ENCODE data around the gene AKAP8L. TPM values are rescaled to one million over a fixed set of nuclear protein-coding genes. Genes with fewer than 3 reads are reported as not detected.

Gene AKAP8L
- total and polyA plus RNA-seq, 10 of the 15 experiments (the other 5 are each of a cell fraction or from before 2014, with no cell fraction given), result 0.66 to 64.3 (median 40.0) TPM

GRCh38 chr19:15379083-15379998 lies 39.4 kb downstream of the AKAP8L start, which contains the start of gene AKAP8 (continued):
- TF ChIP-seq, protein P1, sequence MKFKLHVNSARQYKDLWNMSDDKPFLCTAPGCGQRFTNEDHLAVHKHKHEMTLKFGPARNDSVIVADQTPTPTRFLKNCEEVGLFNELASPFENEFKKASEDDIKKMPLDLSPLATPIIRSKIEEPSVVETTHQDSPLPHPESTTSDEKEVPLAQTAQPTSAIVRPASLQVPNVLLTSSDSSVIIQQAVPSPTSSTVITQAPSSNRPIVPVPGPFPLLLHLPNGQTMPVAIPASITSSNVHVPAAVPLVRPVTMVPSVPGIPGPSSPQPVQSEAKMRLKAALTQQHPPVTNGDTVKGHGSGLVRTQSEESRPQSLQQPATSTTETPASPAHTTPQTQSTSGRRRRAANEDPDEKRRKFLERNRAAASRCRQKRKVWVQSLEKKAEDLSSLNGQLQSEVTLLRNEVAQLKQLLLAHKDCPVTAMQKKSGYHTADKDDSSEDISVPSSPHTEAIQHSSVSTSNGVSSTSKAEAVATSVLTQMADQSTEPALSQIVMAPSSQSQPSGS (IDR thresholded peaks at IDR 0.05; ENCODE audit: low read length), result no peak
- TF ChIP-seq, protein P2, sequence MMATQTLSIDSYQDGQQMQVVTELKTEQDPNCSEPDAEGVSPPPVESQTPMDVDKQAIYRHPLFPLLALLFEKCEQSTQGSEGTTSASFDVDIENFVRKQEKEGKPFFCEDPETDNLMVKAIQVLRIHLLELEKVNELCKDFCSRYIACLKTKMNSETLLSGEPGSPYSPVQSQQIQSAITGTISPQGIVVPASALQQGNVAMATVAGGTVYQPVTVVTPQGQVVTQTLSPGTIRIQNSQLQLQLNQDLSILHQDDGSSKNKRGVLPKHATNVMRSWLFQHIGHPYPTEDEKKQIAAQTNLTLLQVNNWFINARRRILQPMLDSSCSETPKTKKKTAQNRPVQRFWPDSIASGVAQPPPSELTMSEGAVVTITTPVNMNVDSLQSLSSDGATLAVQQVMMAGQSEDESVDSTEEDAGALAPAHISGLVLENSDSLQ (IDR thresholded peaks at IDR 0.05), result peak; percentile 98
- TF ChIP-seq POLR2A (IDR thresholded peaks at IDR 0.05; ENCODE audit: low read depth, low read length) (peak; percentile 90), MYB (IDR thresholded peaks at IDR 0.05; ENCODE audit: borderline replicate concordance, low read depth, low read length) (no peak), STAT3 (IDR thresholded peaks at IDR 0.05; ENCODE audit: low read depth, low read length) (no peak), WRNIP1 (IDR thresholded peaks at IDR 0.05; ENCODE audit: borderline replicate concordance, low read depth, low read length) (no peak), EGR1 (IDR thresholded peaks at IDR 0.05; ENCODE audit: borderline replicate concordance in 1 of 2, low read depth in 2 of 2, low read length in 2 of 2) (peak in 1 of 2 experiments; percentile 46; a peak in 1 of 3 replicates), PAX8 (IDR thresholded peaks at IDR 0.05) (no peak), MTA3 (IDR thresholded peaks at IDR 0.05; ENCODE audit: borderline replicate concordance, low read length) (peak; percentile 77; the same call in 1 of the 2 replicates), NFYB (IDR thresholded peaks at IDR 0.05; ENCODE audit: insufficient read depth, low read depth, low read length) (peak; percentile 99), CHD2 (IDR thresholded peaks at IDR 0.05; ENCODE audit: borderline replicate concordance, low read depth, low read length) (peak; percentile 87), HDAC2 (IDR thresholded peaks at IDR 0.05) (no peak), GABPA (IDR thresholded peaks at IDR 0.05; ENCODE audit: low read depth) (peak; percentile 69), TCF7 (IDR thresholded peaks at IDR 0.05; ENCODE audit: borderline replicate concordance) (no peak), CBX3 (IDR thresholded peaks at IDR 0.05; ENCODE audit: borderline replicate concordance, low read depth) (no peak), MEF2A (IDR thresholded peaks at IDR 0.05; ENCODE audit: insufficient read depth, low read depth, low read length) (0 out of 2 replicates have a peak, but pooled peaks have one; percentile 8), POU2F2 (IDR thresholded peaks at IDR 0.05; ENCODE audit: borderline replicate concordance, low read depth, low read length) (peak; percentile 84; the same call in 2 of the 3 replicates), DPF2 (IDR thresholded peaks at IDR 0.05) (peak; percentile 99), SREBF1 (IDR thresholded peaks at IDR 0.05; ENCODE audit: low read length) (0 out of 2 replicates have a peak, but pooled peaks have one; percentile 18), SIN3A (IDR thresholded peaks at IDR 0.05; ENCODE audit: low read depth, low read length) (peak; percentile 45; the same call in 1 of the 2 replicates), NR2F1 (conservative IDR thresholded peaks at IDR 0.05) (peak; percentile 88)
- TF ChIP-seq, protein P3, sequence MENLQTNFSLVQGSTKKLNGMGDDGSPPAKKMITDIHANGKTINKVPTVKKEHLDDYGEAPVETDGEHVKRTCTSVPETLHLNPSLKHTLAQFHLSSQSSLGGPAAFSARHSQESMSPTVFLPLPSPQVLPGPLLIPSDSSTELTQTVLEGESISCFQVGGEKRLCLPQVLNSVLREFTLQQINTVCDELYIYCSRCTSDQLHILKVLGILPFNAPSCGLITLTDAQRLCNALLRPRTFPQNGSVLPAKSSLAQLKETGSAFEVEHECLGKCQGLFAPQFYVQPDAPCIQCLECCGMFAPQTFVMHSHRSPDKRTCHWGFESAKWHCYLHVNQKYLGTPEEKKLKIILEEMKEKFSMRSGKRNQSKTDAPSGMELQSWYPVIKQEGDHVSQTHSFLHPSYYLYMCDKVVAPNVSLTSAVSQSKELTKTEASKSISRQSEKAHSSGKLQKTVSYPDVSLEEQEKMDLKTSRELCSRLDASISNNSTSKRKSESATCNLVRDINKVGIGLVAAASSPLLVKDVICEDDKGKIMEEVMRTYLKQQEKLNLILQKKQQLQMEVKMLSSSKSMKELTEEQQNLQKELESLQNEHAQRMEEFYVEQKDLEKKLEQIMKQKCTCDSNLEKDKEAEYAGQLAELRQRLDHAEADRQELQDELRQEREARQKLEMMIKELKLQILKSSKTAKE (IDR thresholded peaks at IDR 0.05; ENCODE audit: low read depth, poor library complexity, severe bottlenecking), result no peak
- TF ChIP-seq, protein P4, sequence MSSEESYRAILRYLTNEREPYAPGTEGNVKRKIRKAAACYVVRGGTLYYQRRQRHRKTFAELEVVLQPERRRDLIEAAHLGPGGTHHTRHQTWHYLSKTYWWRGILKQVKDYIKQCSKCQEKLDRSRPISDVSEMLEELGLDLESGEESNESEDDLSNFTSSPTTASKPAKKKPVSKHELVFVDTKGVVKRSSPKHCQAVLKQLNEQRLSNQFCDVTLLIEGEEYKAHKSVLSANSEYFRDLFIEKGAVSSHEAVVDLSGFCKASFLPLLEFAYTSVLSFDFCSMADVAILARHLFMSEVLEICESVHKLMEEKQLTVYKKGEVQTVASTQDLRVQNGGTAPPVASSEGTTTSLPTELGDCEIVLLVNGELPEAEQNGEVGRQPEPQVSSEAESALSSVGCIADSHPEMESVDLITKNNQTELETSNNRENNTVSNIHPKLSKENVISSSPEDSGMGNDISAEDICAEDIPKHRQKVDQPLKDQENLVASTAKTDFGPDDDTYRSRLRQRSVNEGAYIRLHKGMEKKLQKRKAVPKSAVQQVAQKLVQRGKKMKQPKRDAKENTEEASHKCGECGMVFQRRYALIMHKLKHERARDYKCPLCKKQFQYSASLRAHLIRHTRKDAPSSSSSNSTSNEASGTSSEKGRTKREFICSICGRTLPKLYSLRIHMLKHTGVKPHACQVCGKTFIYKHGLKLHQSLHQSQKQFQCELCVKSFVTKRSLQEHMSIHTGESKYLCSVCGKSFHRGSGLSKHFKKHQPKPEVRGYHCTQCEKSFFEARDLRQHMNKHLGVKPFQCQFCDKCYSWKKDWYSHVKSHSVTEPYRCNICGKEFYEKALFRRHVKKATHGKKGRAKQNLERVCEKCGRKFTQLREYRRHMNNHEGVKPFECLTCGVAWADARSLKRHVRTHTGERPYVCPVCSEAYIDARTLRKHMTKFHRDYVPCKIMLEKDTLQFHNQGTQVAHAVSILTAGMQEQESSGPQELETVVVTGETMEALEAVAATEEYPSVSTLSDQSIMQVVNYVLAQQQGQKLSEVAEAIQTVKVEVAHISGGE (CRISPR knock-in tag; IDR thresholded peaks at IDR 0.05), result no peak
